SU-DHL-6 (cell line): Measurements from ENCODE around the gene FAM53B.

Experiments
- H2AFZ ChIP-seq: fragments of 200-600 bp; sonication (generic); 2 replicates; pipeline ENCODE4 v1.6.1; 2014; ENCODE audit warnings: low read depth, mild to moderate bottlenecking, moderate library complexity, mixed read lengths, antibody characterized with exemption, low read length; ENCODE audit not compliant: severe bottlenecking
- H3F3A ChIP-seq: fragments of 200-600 bp; shearing (Covaris generic); 2 replicates; pipeline ENCODE4 v1.6.0; 2016; ENCODE audit warnings: antibody characterized with exemption, mild to moderate bottlenecking; ENCODE audit not compliant: insufficient read depth
- H3K27ac ChIP-seq: fragments of 200-600 bp; sonication (generic); 2 replicates; pipeline ENCODE4 v1.5.1; 2016; ENCODE audit warnings: low read depth, mild to moderate bottlenecking, low read length, moderate library complexity, mixed read lengths
- H3K27me3 ChIP-seq: fragments of 200-600 bp; sonication (generic), shearing (Covaris generic); 2 replicates; pipeline ENCODE4 v1.6.0; 2014; ENCODE audit warnings: mild to moderate bottlenecking, low read length
- H3K36me3 ChIP-seq: fragments of 200-600 bp; sonication (generic); 2 replicates; pipeline ENCODE4 v1.6.1; 2014; ENCODE audit warnings: mild to moderate bottlenecking, low read length, mixed read lengths
- H3K4me2 ChIP-seq: fragments of 300-600, 200-600 bp; shearing (Covaris generic), sonication (generic); 2 replicates; pipeline ENCODE4 v1.6.0; 2014; ENCODE audit warnings: low read length, low read depth, mild to moderate bottlenecking; ENCODE audit not compliant: poor library complexity, severe bottlenecking
- H3K4me3 ChIP-seq: fragments of 200-600 bp; sonication (generic); 2 replicates; pipeline ENCODE4 v1.5.1; 2014; ENCODE audit warnings: antibody characterized with exemption, low read length, mild to moderate bottlenecking, mixed read lengths; ENCODE audit not compliant: insufficient read depth, poor library complexity, severe bottlenecking
- H3K79me2 ChIP-seq: fragments of 200-600 bp; sonication (generic); 2 replicates; pipeline ENCODE4 v1.6.1; 2014; ENCODE audit warnings: mild to moderate bottlenecking, low read length, moderate library complexity; ENCODE audit not compliant: insufficient read depth
- H3K9ac ChIP-seq: fragments of 200-600 bp; sonication (generic); 2 replicates; pipeline ENCODE4 v1.7.0; 2014; ENCODE audit warnings: mild to moderate bottlenecking, low read length
- H3K9me2 ChIP-seq: fragments of 200-600 bp; sonication (generic); replicated peaks from 2 replicates; pipeline ENCODE4 v1.6.1; 2014; ENCODE audit warnings: low read length; ENCODE audit not compliant: insufficient read depth
- H3K9me3 ChIP-seq: fragments of 200-600 bp; sonication (generic); 2 replicates; pipeline ENCODE4 v1.6.1; 2014; ENCODE audit warnings: low read length, mixed read lengths; ENCODE audit not compliant: insufficient read depth
- H4K20me1 ChIP-seq: fragments of 200-600 bp; sonication (generic); 2 replicates; pipeline ENCODE4 v1.6.1; 2014; ENCODE audit warnings: low read depth, mild to moderate bottlenecking, antibody characterized with exemption, low read length, moderate library complexity, mixed read lengths
- EZH2phosphoT487 ChIP-seq: fragments of 200-600 bp; sonication (generic), shearing (Covaris generic); conservative IDR thresholded peaks from 2 replicates; pipeline ENCODE4 v1.6.1; 2018; ENCODE audit warnings: mild to moderate bottlenecking, antibody characterized with exemption, low read length, moderate library complexity, mixed read lengths
- TF ChIP-seq, protein P1 (sequence below): fragments of 200-600 bp; sonication (generic); IDR thresholded peaks from one replicate; pipeline ENCODE4 v1.5.1; 2017; ENCODE audit warnings: antibody characterized with exemption, mild to moderate bottlenecking, low read length, moderate library complexity; ENCODE audit not compliant: insufficient read depth, poor library complexity, severe bottlenecking

The FAM53B gene

DNA sequence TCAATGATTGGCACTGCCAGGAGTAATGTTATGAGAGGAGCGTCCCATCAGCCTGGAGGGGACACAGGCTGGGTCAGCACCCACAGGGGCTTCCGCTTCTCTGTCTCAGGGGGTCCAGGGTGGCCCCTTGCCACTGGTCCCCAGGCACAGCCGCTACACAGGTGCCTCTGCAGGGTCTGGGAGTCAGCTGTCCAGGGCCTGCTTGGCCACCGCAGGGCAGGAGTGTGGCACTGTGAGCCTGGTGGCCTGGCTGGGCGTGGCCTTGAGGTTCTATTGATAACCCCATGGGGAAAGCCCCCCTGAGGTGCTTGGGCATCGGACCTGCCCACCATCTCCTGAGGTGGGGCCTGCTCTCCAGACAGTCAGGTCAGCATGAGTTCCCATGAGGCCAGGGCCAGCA lies 146.0 kb downstream of the FAM53B start:
- H3K4me2 ChIP-seq: peak overlapping the region; percentile 50
- no peak for TF ChIP-seq EZH2phosphoT487
- TF ChIP-seq, protein P1, sequence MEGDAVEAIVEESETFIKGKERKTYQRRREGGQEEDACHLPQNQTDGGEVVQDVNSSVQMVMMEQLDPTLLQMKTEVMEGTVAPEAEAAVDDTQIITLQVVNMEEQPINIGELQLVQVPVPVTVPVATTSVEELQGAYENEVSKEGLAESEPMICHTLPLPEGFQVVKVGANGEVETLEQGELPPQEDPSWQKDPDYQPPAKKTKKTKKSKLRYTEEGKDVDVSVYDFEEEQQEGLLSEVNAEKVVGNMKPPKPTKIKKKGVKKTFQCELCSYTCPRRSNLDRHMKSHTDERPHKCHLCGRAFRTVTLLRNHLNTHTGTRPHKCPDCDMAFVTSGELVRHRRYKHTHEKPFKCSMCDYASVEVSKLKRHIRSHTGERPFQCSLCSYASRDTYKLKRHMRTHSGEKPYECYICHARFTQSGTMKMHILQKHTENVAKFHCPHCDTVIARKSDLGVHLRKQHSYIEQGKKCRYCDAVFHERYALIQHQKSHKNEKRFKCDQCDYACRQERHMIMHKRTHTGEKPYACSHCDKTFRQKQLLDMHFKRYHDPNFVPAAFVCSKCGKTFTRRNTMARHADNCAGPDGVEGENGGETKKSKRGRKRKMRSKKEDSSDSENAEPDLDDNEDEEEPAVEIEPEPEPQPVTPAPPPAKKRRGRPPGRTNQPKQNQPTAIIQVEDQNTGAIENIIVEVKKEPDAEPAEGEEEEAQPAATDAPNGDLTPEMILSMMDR: no peak

DNA sequence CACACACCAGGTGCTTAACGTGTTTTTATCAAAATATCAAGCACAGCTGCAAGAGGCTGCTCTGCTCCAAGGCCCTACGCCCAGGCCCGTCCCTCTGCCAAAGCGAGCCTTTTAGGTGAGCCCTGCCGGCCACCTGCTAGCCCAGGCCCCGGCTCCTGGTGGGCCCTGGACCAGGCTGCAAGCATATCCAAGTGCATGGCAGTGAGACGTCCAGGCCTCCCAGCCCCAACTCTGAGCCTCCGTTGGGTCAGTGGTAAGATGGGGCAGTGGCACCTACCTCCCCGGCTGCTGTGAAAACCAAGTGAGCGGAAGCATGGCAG lies 146.4 kb downstream of the FAM53B start:
- H3K36me3 ChIP-seq: no peaks in the 10 kb centered on the region
- no peaks in the 10 kb centered on the region for H3K9me3 ChIP-seq
- TF ChIP-seq, protein P1: no peak
- no peak for TF ChIP-seq EZH2phosphoT487
- H3K9me2 ChIP-seq: no peaks in the 10 kb centered on the region
- no peaks in the 10 kb centered on the region for H3K27me3 ChIP-seq
- H3K9ac ChIP-seq: peak overlapping the region; percentile 87
- H3K79me2 ChIP-seq: no peaks in the 10 kb centered on the region
- no peaks in the 10 kb centered on the region for H4K20me1 ChIP-seq
- peak overlapping the region; percentile 50 for H3K4me2 ChIP-seq
- H3F3A ChIP-seq: peaks cover 46% of the 10 kb centered on the region
- H2AFZ ChIP-seq: no peak overlapping the region
- no peak overlapping the region for H3K4me3 ChIP-seq
- H3K27ac ChIP-seq: peak overlapping the region; percentile 99

More for the DNA sequence above, 146.0 kb downstream of the FAM53B start:
- Histone ChIP-seq H2AFZ (no peak overlapping the region), H3K27me3 (no peaks in the 10 kb centered on the region), H3K9me2 (no peaks in the 10 kb centered on the region), H3K27ac (peak overlapping the region; percentile 99), H3F3A (peaks cover 49% of the 10 kb centered on the region), H3K36me3 (no peaks in the 10 kb centered on the region), H3K9ac (peak overlapping the region; percentile 87), H3K4me3 (no peak overlapping the region), H3K9me3 (no peaks in the 10 kb centered on the region), H4K20me1 (no peaks in the 10 kb centered on the region), H3K79me2 (no peaks in the 10 kb centered on the region)

DNA sequence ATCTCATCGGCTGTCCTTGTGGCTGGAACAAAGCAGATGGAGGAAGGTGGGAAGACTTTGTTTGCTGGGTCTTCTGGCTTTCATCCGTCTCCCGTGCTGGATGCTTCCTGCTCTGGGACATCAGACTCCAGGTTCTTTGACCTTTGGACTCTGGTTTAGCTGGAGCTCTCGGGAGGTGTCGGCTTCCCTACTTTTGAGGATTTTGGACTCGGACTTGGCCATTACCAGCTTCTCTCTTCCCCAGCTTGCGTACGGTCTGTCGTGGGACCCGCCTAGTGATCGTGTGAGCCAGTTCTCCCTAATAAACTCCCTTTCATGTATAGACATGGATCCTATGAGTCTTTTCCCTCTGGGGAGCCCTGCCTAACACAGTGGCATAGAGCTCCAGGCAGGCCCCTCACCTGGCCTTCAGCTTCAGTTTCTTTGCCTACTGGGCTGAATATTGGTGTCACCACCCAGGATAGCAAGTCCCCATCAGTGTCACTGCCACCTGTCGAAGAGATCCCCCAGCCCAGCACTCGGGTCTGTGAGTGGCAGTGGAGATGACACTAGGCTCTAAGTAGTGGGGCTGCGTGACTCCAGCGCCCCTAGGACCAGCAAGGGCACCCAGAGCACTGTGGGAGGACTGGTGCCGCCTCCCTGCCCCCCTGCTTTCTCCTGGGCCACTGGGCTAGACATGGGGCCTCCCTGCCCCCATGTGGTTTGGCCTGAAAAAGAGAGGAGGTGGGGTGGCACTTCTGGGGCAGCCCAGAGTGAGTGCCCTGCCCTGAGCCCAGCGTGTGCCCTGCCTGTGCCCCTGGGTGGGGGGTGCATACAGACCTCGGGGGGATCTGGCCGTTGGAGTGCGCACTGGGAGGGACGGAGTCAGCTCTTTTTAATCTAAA lies 147.0 kb downstream of the FAM53B start:
- Histone ChIP-seq H3K36me3 (no peaks in the 10 kb centered on the region), H3F3A (peaks cover 40% of the 10 kb centered on the region), H3K27ac (peak overlapping the region; percentile 99), H3K27me3 (no peaks in the 10 kb centered on the region), H2AFZ (no peak overlapping the region), H3K9me3 (no peaks in the 10 kb centered on the region), H3K9me2 (no peaks in the 10 kb centered on the region), H3K4me2 (peak overlapping the region; percentile 50), H3K9ac (peak overlapping the region; percentile 87), H3K4me3 (no peak overlapping the region), H4K20me1 (no peaks in the 10 kb centered on the region), H3K79me2 (no peaks in the 10 kb centered on the region)
- TF ChIP-seq, protein P1: peak; percentile 32
- TF ChIP-seq EZH2phosphoT487: no peak
